GM21526 (cell line): Measurements from ENCODE around the gene LRP5.
"Not testable (repeated sequence)": the region's sequence is repeated elsewhere in the genome, so short reads cannot be mapped to it uniquely, and the experiment has no call there.

Experiments used
- ATAC-seq: cut with Tn5 transposase; IDR thresholded peaks from one replicate; pipeline ENCODE4 v1.9.1; 2021; ENCODE audit warnings: moderate library complexity; ENCODE audit not compliant: unreplicated experiment, low FRiP score

LRP5 gene

GRCh38 chr11:68436985-68437926, 124.9 kb downstream of the LRP5 start:
- ATAC-seq = no peak

DNA sequence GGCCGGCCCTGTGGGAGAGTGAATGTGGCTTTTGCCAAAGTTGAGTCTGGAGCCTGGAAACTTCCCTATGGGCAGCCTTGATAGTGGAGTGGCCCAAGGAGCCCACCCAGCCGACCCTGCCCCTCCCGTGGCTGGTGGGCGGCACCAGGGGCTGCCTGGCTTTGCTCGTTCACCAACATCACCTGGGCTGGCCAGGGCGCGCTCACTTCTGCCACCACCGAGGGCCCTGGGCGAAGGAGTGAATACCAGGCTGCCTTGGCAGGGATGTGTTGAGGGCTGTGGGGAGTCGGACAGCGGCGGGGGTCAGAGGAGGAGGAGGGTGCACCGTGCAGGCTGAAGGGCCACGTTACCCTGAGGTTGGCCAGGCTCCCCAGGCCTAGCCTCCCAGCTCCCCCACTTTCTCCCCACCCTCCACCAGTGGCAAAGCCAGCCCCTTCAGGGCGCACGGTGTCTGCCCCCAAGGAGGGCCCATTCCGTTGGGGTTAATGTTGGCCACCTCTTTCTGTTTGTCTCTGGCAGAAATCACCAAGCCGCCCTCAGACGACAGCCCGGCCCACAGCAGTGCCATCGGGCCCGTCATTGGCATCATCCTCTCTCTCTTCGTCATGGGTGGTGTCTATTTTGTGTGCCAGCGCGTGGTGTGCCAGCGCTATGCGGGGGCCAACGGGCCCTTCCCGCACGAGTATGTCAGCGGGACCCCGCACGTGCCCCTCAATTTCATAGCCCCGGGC, 125.7 kb downstream of the LRP5 start:
- no peak for ATAC-seq

- no peak for ATAC-seq
These were observed 126.4 kb downstream of the LRP5 start for GRCh38 chr11:68438658-68439259.

- no peak for ATAC-seq
These were observed 127.1 kb downstream of the LRP5 start for GRCh38 chr11:68439355-68440065.

- no peak for ATAC-seq
These were observed 127.8 kb downstream of the LRP5 start for GRCh38 chr11:68440224-68440623.

DNA sequence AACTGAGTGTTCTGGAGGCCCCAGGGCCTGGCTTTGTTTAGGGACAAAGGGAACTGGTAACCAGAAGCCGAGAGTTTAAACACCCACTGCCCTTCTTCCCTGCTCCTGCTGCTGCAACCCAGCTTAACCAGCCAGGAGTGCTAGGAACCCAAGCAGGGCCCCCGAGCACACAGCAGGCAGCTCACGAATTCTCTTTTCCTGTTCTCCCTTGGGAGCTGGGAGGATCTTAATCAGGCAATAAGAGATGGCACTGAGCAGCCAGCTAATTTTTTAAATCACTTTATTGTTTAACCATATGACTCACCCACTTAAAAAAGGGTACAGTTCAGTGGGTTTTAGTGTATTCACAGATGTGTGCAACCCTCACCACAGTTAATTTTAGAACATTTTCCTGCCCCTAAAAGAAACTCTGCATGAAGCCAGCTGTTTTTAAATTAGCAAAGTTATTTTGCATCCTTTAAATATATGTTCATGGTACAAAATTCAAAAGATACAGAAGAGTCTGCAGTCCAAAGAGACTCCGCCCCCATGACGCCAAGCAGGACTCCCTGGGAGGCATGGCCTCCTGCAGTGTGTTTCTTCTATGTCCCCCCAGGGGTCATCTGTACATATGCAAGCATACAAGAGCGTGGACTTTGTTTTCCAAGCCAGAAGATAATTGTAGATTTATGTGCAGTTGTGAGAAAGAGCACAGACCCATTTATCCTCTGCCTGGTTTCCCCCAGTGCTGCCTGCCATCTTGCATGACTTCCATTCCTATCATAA, 129.3 kb downstream of the LRP5 start:
- ATAC-seq = no peak

GRCh38 chr11:68442433-68442832, 130.0 kb downstream of the LRP5 start:
- ATAC-seq = no peak

DNA sequence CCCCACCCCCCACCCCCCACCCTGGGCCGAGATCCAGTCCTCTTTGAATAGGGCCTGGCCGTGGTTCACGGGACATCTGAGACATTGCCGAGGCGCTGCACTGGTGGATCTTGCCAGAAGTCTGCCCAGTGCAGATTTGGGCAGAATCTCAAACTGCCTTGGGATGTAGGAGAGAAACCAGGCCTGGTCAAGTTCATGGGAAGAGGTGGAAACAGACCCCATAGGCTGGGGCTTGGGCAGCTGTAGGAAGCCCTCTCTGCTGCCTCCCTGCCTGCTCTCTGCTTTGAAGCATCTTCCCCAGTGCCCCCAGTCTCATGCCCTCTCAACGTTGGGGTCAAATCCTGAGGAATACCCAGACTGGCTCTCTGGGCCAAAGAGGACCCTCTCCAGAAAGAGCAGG, 132.2 kb downstream of the LRP5 start:
- no peak for ATAC-seq

- no peak for ATAC-seq
These were observed 133.2 kb downstream of the LRP5 start for GRCh38 chr11:68445531-68446035.

- ATAC-seq = no peak
These were observed 133.8 kb downstream of the LRP5 start for GRCh38 chr11:68446046-68446725.

GRCh38 chr11:68447015-68447801, 134.8 kb downstream of the LRP5 start:
- no peak for ATAC-seq

- ATAC-seq = not testable (repeated sequence)
These were observed 135.5 kb downstream of the LRP5 start for GRCh38 chr11:68447914-68448313.

DNA sequence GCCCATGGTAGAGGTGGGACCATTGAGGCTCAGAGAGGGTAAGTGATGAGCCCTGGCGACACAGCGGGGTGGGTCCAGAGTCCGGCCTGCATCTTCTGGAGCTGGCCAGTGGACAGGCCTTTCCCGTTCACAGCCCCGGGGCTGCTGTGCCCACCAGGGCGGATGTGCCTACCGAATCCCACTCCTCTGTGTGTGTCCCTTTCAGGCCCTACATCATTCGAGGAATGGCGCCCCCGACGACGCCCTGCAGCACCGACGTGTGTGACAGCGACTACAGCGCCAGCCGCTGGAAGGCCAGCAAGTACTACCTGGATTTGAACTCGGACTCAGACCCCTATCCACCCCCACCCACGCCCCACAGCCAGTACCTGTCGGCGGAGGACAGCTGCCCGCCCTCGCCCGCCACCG, 136.2 kb downstream of the LRP5 start:
- no peak for ATAC-seq

GRCh38 chr11:68449951-68450350, 137.6 kb downstream of the LRP5 start:
- no peak for ATAC-seq

DNA sequence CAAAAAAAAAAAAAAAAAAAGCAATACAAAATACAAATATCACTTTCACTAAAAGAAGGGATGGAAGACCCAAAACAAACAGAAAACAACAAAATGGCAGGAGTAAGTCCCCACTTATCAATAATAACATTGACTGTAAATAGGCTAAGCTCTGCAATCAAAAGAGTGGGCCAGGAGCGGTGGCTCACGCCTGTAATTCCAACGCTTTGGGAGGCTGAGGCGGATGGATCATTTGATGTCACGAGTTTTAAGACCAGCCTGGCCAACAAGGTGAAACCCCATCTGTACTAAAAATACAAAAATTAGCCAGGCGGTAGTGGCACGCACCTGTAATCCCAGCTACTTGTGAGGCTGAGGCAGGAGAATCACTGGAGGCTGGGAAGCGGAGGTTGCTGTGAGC, 138.3 kb downstream of the LRP5 start:
- no peak for ATAC-seq

- no peak for ATAC-seq
These were observed 142.4 kb downstream of the LRP5 start for GRCh38 chr11:68454767-68455166.

DNA sequence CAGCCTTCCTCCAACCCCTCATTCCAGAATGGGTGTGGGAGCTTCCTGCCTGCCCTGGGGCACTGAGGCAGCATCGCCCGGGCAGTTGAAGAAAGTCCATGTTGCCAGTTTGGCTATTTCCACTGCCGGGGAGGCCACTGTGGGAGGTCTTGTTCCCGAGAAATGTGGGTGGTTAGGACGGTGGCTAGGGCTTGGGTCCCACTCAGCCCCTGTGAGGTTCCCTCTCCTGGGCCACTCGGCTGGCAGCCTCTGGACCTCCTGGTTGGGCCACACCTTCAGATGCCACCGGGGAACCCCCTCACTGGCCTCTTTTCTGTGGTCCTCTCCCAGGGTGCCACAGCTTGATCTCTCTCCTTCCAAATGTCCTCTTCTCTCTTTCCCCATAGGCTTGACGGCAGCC, 143.1 kb downstream of the LRP5 start:
- no peak for ATAC-seq

GRCh38 chr11:68457216-68457897, 145.0 kb downstream of the LRP5 start:
- ATAC-seq = no peak
